Activated CD8-positive, alpha-beta T cell treated with anti-CD3 and anti-CD28 coated beads, Interleukin-2, amount 10 ng/mL, durations not matched to agents 7 days and 5 days (primary cell): ENCODE results near the gene RAPGEF2. TPM values are rescaled to one million over a fixed set of nuclear protein-coding genes. Genes with fewer than 3 reads are reported as not detected.
"Not testable (repeated sequence)": the region's sequence is repeated elsewhere in the genome, so short reads cannot be mapped to it uniquely, and the experiment has no call there.

Experiments used
- ATAC-seq: fragments of 150-1000 bp; cut with Tn5 transposase; one replicate; pipeline ENCODE4 v1.10.0; 2021; ENCODE audit warnings: moderate library complexity
- CTCF ChIA-PET: fragments of 350-600 bp; sonication (Branson Sonifier 250); formaldehyde crosslinking; loops from one replicate; lab custom pipeline; 2021; ENCODE audit warnings: antibody characterized with exemption; lab: Charles Lee
- POLR2A ChIA-PET: fragments of 350-600 bp; sonication (Branson Sonifier 250); formaldehyde crosslinking; loops from one replicate; lab custom pipeline; 2021; ENCODE audit warnings: antibody characterized with exemption; lab: Charles Lee
- DNase-seq: peaks from one replicate; pipeline ENCODE4 v3.0.0-alpha.2; 2020
- H3K27ac Mint-ChIP-seq: one replicate; pipeline ENCODE4 v1.8.0; 2021; ENCODE audit warnings: mild to moderate bottlenecking, mixed read lengths
- H3K27me3 Mint-ChIP-seq: one replicate; pipeline ENCODE4 v1.8.0; 2021; ENCODE audit warnings: low read depth, mixed read lengths
- H3K36me3 Mint-ChIP-seq: one replicate; pipeline ENCODE4 v1.8.0; 2021; ENCODE audit warnings: low read depth, mixed read lengths
- H3K4me1 Mint-ChIP-seq: one replicate; pipeline ENCODE4 v1.8.0; 2021; ENCODE audit warnings: low read depth, mixed read lengths
- H3K4me3 Mint-ChIP-seq: one replicate; pipeline ENCODE4 v1.8.0; 2021; ENCODE audit warnings: mild to moderate bottlenecking, mixed read lengths
- H3K9me3 Mint-ChIP-seq: one replicate; pipeline ENCODE4 v1.8.0; 2022; ENCODE audit warnings: mixed read lengths; ENCODE audit not compliant: insufficient read depth
- total RNA-seq, 2 experiments: library from RNA; stranded (reverse); gene quantifications; one replicate each; pipeline ENCODE4 v1.2.3, GENCODE V29; 2021

The RAPGEF2 gene
- total RNA-seq, 2 experiments from 2014 or later = 10.4 to 12.2 TPM

DNA sequence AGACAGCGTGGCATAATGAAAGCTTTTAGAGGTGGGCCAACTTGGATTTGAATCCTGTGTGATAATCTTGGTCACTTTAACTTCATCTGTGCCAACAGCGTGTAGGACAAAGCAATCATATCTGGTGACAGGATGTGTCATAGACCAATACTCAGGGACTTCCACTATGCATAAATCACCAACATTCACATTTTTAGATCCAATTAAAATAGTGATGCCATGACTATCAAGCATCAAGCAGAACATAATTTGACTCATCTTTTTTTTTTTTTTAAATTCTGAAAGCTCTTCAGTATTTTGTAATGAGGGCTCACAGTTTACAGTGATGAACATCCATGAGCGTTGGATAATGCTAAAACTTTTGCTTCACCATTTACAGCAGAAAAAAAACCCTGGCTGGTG lies 27.3 kb upstream of the RAPGEF2 start:
- H3K4me3 Mint-ChIP-seq = no peak overlapping the region
- no peaks in the 10 kb centered on the region for H3K9me3 Mint-ChIP-seq
- no peaks in the 10 kb centered on the region for H3K36me3 Mint-ChIP-seq
- ATAC-seq (no peak), DNase-seq (no peak)
- no peaks in the 10 kb centered on the region for H3K27me3 Mint-ChIP-seq
- H3K4me1 Mint-ChIP-seq = peaks cover 16% of the 10 kb centered on the region
- POLR2A ChIA-PET = no interaction called here
- CTCF ChIA-PET = no interaction called here
- no peak overlapping the region for H3K27ac Mint-ChIP-seq

DNA sequence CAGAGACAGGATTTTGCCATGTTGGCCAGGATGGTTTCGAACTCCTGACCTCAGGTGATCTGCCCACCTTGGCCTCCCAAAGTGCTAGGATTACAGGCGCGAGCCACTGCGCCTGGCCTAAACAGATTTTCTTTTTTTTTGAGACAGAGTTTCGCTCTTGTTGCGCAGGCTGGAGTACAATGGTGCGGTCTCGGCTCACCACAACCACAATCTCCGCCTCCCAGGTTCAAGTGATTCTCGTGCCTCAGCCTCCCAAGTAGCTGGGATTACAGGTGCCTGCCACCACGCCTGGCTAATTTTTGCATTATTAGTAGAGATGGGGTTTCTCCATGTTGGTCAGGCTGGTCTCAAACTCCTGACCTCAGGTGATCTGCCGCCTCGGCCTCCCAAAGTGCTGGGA lies 25.9 kb upstream of the RAPGEF2 start:
- H3K27ac Mint-ChIP-seq, H3K36me3 Mint-ChIP-seq, ATAC-seq, H3K9me3 Mint-ChIP-seq, DNase-seq, H3K27me3 Mint-ChIP-seq, POLR2A ChIA-PET, H3K4me3 Mint-ChIP-seq: not testable (repeated sequence)
- H3K4me1 Mint-ChIP-seq = peaks cover 16% of the 10 kb centered on the region
- CTCF ChIA-PET = interaction anchor here (1.8 kb wide), 1 partner anchor 126 kb away, joined by 8 read pairs; no protein-coding TSS in a partner anchor

DNA sequence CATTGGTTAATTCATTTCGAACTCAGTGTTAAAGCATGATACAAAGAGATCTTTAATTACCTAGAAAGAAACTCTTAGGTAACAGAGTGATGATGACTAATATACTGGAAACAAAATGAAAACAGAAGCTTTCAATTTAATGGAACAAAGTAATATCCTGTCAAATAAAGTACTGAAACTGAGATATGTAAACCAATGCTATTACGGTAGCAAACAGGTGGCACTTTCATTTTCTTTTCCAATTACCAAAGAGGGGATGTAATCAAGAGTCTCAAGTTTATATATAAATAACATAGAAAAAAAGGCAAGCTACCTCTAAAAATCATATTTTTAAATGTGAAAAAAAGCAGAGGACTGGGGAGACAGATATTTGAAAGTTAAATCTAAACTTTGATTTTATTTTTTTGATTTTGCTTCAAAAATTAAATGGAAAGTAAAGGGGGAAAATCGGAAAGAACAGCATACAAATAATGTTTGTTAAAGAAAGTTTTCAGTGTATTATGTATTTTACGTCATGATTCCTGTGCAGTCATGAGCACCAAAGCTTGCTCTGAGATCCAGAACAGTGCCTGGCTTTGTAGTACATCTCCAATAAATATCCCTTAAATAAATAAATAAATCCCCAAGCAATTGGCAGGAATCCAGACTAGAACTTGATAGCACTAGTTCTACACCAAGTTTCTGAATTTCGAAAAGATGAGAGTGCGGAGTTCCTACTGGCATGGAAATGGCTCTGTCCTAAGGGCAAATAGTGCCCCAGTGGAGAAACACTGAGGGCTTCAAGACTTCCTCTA lies 25.0 kb upstream of the RAPGEF2 start:
- Mint-ChIP-seq H3K27me3 (no peaks in the 10 kb centered on the region), H3K36me3 (no peaks in the 10 kb centered on the region), H3K4me3 (peak overlapping the region; percentile 50), H3K9me3 (no peaks in the 10 kb centered on the region), H3K4me1 (peaks cover 16% of the 10 kb centered on the region), H3K27ac (no peak overlapping the region)
- CTCF ChIA-PET = interaction anchor here (0.8 to 1.8 kb wide), 2 partner anchors 101 to 125 kb away, joined by 3 to 8 read pairs; no protein-coding TSS in a partner anchor
- peak; percentile 80 for ATAC-seq
- DNase-seq = no peak
- POLR2A ChIA-PET = interaction anchor here (0.7 to 1.1 kb wide), 2 partner anchors 24 to 200 kb away, joined by 3 read pairs; no protein-coding TSS in a partner anchor

DNA sequence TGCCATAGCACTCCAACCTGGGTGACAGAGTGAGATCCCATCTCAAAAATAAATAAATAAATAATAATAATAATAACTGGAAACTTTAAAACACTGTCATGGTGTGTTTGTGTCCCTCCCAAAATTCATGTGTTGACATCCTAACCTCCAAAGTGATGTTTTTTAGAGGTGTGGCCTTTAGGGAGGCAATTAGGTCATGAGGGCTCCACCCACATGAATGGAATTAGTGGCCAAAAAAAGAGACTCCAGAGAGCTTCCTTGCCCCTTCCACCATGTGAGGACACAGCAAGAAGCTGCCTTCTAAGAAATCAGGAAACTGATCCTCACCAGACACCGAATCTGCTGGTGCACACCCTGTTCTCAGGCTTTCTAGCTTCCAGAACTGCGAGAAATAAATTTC lies 23.8 kb upstream of the RAPGEF2 start:
- no peak for DNase-seq
- peaks cover 16% of the 10 kb centered on the region for H3K4me1 Mint-ChIP-seq
- ATAC-seq = peak; percentile 14
- no peaks in the 10 kb centered on the region for H3K9me3 Mint-ChIP-seq
- H3K4me3 Mint-ChIP-seq = no peak overlapping the region
- ChIA-PET CTCF (interaction anchor here (1.8 kb wide), 1 partner anchor 124 kb away, joined by 8 read pairs; no protein-coding TSS in a partner anchor), POLR2A (no interaction called here)
- H3K27ac Mint-ChIP-seq = no peak overlapping the region
- no peaks in the 10 kb centered on the region for H3K27me3 Mint-ChIP-seq
- no peaks in the 10 kb centered on the region for H3K36me3 Mint-ChIP-seq

DNA sequence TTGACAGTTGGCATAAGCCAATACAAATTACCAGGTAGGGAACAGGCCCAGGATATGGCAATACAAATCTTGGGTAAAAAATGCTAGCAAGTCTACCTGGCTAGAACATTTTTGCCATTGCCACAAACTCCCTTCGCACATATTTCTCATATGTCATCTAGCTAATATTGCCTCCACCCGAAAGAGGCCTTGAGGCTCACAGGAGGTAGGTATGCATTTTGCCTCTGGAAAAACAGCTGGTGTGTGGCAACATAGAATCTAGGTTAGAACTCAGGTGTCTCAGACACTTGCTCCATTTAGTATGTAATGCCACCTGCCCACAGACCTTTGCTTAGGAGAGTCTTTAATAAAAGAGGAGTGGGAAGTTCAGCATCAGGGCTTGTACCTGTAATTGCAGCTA lies 16.3 kb upstream of the RAPGEF2 start:
- ChIA-PET CTCF (no interaction called here), POLR2A (no interaction called here)
- ATAC-seq (no peak), DNase-seq (no peak)
- H3K36me3 Mint-ChIP-seq = no peaks in the 10 kb centered on the region
- H3K4me1 Mint-ChIP-seq = no peaks in the 10 kb centered on the region
- H3K27me3 Mint-ChIP-seq = peaks cover 4% of the 10 kb centered on the region
- H3K27ac Mint-ChIP-seq = no peak overlapping the region
- no peak overlapping the region for H3K4me3 Mint-ChIP-seq
- no peaks in the 10 kb centered on the region for H3K9me3 Mint-ChIP-seq

DNA sequence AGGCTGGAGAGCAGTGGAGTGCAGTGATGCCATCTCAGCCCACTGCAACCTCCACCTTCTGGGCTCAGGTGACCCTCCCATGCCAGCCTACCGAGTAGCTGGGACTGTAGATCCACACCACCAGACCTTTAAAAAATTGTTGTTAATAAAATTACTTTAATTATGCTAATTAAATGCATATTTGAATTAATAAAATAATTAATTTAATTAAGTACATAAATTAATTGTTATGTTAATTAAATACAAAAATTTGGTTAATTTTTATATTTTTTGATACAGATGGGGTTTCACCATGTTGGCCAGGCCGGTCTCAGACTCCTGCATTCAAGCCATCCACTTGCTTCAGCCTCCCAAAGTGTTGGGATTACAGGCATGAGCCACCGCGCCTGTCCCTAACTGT lies 12.6 kb upstream of the RAPGEF2 start:
- Mint-ChIP-seq H3K4me1 (no peaks in the 10 kb centered on the region), H3K4me3 (no peak overlapping the region), H3K9me3 (no peaks in the 10 kb centered on the region), H3K36me3 (no peaks in the 10 kb centered on the region), H3K27ac (no peak overlapping the region), H3K27me3 (peaks cover 6% of the 10 kb centered on the region)
- ATAC-seq (no peak), DNase-seq (no peak)
- POLR2A ChIA-PET = no interaction called here
- CTCF ChIA-PET = no interaction called here

DNA sequence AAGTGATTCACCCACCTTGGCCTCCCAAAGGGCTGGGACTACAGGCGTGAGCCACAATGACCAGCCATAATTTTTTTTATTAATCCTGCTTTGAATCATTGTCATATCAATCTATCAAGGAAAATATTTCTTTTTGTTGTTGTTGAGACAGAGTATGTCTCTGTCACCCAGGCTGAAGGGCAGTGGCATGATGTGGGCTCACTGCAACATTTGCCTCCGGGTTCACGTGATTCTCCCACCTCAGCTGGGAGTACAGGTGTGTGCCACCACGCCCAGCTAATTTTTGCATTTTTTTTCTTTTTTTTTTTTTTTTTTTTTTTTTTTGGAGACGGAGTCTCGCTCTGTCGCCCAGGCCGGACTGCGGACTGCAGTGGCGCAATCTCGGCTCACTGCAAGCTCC lies 8.7 kb upstream of the RAPGEF2 start:
- DNase-seq, H3K9me3 Mint-ChIP-seq, H3K4me1 Mint-ChIP-seq, ATAC-seq, H3K27me3 Mint-ChIP-seq, H3K27ac Mint-ChIP-seq, H3K36me3 Mint-ChIP-seq, H3K4me3 Mint-ChIP-seq, POLR2A ChIA-PET, CTCF ChIA-PET: not testable (repeated sequence)

DNA sequence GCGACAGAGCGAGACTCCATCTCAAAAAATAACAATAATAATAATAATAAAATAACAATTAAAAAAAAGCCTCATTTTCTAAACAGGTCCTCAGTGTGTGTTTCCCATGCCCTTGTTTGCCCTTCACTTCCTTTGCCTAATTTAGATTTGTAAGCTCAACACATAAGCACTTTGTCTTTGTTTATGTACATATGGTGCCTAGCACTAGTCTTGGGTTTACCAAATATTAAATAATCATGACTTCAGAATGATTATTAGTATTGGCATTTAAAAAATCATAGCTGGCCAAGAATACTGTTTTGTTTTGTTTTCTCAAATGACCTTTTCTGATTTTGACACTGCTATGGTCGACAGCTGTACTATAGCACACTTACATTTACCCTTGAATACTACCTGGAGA lies 6.4 kb upstream of the RAPGEF2 start:
- ChIA-PET POLR2A (no interaction called here), CTCF (interaction anchor here (0.9 to 1.0 kb wide), 2 partner anchors 11 to 13 kb away, joined by 3 to 4 read pairs; no protein-coding TSS in a partner anchor)
- Mint-ChIP-seq H3K27me3 (peaks cover 8% of the 10 kb centered on the region), H3K27ac (no peak overlapping the region), H3K4me3 (no peak overlapping the region), H3K9me3 (no peaks in the 10 kb centered on the region), H3K36me3 (no peaks in the 10 kb centered on the region), H3K4me1 (peaks cover 5% of the 10 kb centered on the region)
- ATAC-seq = no peak
- no peak for DNase-seq

DNA sequence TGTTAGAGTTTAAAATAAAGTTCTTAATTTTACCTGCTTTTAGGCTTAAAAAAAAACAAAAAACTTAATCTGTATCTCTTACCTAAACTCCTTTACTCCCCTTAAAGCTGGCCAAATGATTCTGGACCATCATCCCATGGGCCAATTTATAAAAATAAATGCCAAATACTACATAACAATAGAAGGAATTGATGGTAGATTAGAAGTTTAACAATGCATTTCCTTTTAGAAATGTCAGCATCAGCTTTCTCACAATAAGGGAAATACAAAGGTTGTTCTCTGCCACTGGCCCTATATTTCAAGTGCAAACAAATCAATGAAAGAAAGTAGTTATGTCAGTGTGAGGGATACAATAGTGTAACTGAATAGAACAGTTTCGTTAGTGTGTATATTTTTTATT lies 5.7 kb upstream of the RAPGEF2 start:
- DNase-seq (no peak), ATAC-seq (no peak)
- peaks cover 12% of the 10 kb centered on the region for H3K27me3 Mint-ChIP-seq
- no peaks in the 10 kb centered on the region for H3K9me3 Mint-ChIP-seq
- no peak overlapping the region for H3K4me3 Mint-ChIP-seq
- POLR2A ChIA-PET = no interaction called here
- H3K4me1 Mint-ChIP-seq = peaks cover 13% of the 10 kb centered on the region
- CTCF ChIA-PET = interaction anchor here (1.0 kb wide), 1 partner anchor 10 kb away, joined by 4 read pairs; no protein-coding TSS in a partner anchor
- no peak overlapping the region for H3K27ac Mint-ChIP-seq
- H3K36me3 Mint-ChIP-seq = no peaks in the 10 kb centered on the region

DNA sequence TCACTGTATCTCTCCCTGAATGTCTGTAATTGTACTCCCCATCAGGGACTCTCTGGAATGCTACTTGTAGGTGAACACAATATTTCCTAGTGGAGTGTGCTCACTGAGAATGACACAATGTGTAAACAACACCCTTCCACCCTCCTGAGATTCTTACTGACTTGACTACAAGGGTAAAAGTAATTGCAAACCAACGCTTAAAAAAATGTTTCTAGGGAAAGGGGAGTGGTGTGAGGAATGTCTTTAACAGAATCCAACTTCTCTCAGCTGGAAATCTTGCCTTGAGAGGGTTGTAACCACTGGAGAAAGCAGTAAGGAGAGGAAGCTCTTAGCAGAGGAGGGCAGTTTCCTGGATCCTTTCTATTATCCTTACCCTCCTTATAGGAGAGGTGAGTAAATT lies 5.1 kb upstream of the RAPGEF2 start:
- POLR2A ChIA-PET = no interaction called here
- ATAC-seq (no peak), DNase-seq (no peak)
- Mint-ChIP-seq H3K4me1 (peaks cover 16% of the 10 kb centered on the region), H3K9me3 (no peaks in the 10 kb centered on the region), H3K4me3 (no peak overlapping the region), H3K27me3 (peaks cover 11% of the 10 kb centered on the region), H3K36me3 (no peaks in the 10 kb centered on the region), H3K27ac (no peak overlapping the region)
- CTCF ChIA-PET = no interaction called here

DNA sequence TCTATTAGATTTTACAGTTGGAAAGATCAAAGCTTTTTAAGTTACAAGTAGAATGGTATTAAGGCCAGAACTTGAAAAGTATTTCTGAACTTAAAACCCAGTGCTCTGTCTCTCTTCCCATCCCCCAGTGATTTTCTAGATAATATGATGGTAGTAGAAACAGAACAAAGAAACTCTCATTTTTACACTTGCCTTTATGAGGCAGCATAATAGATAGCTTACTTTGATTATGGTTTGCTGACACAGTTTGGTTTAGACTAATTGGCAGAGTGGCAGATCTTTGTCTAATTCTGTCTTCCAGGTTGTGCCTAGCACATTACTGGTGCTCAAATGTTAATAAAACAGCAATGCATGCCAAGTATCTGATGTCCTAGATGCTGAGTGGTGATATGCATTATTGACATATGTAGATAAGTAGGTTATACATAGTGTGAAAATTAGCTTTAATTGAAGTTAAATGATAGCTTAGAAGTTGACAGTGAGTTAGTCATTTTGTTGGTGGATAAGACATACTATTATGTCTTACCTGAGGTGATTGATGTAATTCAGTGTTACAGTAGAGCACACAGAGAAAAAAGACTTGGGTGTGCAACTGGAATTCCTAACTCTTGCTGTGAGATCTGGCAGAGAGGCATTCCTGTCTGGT lies 4.3 kb upstream of the RAPGEF2 start:
- Mint-ChIP-seq H3K4me3 (no peak overlapping the region), H3K27ac (no peak overlapping the region), H3K9me3 (no peaks in the 10 kb centered on the region), H3K4me1 (peaks cover 16% of the 10 kb centered on the region), H3K36me3 (no peaks in the 10 kb centered on the region), H3K27me3 (peaks cover 11% of the 10 kb centered on the region)
- ChIA-PET POLR2A (no interaction called here), CTCF (interaction anchor here (0.7 kb wide), 1 partner anchor 75 kb away, joined by 3 read pairs; no protein-coding TSS in a partner anchor)
- DNase-seq (no peak), ATAC-seq (no peak)
